K562 (cell line): Measurements from ENCODE around the gene LRRC15. TPM values are rescaled to one million over a fixed set of nuclear protein-coding genes. Genes with fewer than 3 reads are reported as not detected.

ENCODE experiments used
- ATAC-seq: fragments of 200-7000 bp; cut with Tn5 transposase; 3 replicates; pipeline ENCODE4 v1.9.1; 2020; ENCODE audit warnings: moderate library complexity
- BruUV-seq: library from RNA; stranded (reverse); fragments of 400-500 nt; replicated peaks from 2 replicates; lab custom pipeline; 2021; lab: Mats Ljungman, UMichigan
- CTCF ChIA-PET: fragments of 300-600 bp; formaldehyde crosslinking; extraction: SDS; loops from one replicate; lab custom pipeline; 2021; ENCODE audit warnings: low intra/inter-chr PET ratio; lab: Yijun Ruan, JAX
- POLR2A ChIA-PET: fragments of 300-600, 350-650 bp; sonication (Branson Sonifier 250); formaldehyde crosslinking; extraction: SDS; loops from one replicate; lab custom pipeline; 2021; ENCODE audit warnings: antibody characterized with exemption, inconsistent platforms; lab: Yijun Ruan, JAX
- DNase-seq, 4 experiments: peaks; one replicate each; pipeline versions ENCODE4 v3.0.0 to v3.0.0-alpha.2; 2011 to 2018; ENCODE audit warnings: low spot score in 3 of 4, mixed read lengths in 3 of 4; ENCODE audit errors: extremely low read depth in 1 of 4
- FAIRE-seq: peaks from 2 replicates; lab custom pipeline; 2011; peaks lifted over from hg19 to GRCh38; lab: Jason Lieb, UNC
- H2AFZ ChIP-seq: 2 replicates; pipeline ENCODE4 v1.6.0; 2011; ENCODE audit warnings: low read depth, low read length, control low read depth, inconsistent platforms
- H3K27ac ChIP-seq: fragments of 200-600 bp; 3 replicates; pipeline ENCODE4 v1.8.0; 2011; ENCODE audit warnings: low read depth, mild to moderate bottlenecking, control low read depth, inconsistent platforms, low read length, moderate library complexity, mixed read lengths; ENCODE audit errors: extremely low read depth
- H3K27me3 ChIP-seq, 2 experiments: fragments of 300-600 bp in 1 of 2; 2 replicates in 1 of 2; 3 replicates in 1 of 2; pipeline versions ENCODE4 v1.6.0 to v1.8.0; 2011; ENCODE audit warnings: inconsistent platforms in 2 of 2, low read length in 2 of 2, mild to moderate bottlenecking in 1 of 2, mixed read lengths in 1 of 2, moderate library complexity in 1 of 2; ENCODE audit not compliant: control insufficient read depth in 2 of 2, insufficient read depth in 2 of 2
- H3K36me3 ChIP-seq: fragments of 300-600 bp; 3 replicates; pipeline ENCODE4 v1.8.0; 2011; ENCODE audit warnings: mild to moderate bottlenecking, low read length, inconsistent platforms; ENCODE audit not compliant: control insufficient read depth, insufficient read depth
- H3K4me1 ChIP-seq, 2 experiments: fragments of 200-600 bp in 1 of 2; replicated peaks in 1 of 2; 2 replicates in 1 of 2; 3 replicates in 1 of 2; pipeline versions ENCODE4 v1.5.1 to v1.8.0; 2011; ENCODE audit warnings: inconsistent platforms in 2 of 2, low read length in 2 of 2, mild to moderate bottlenecking in 1 of 2, mixed read lengths in 1 of 2, moderate library complexity in 1 of 2; ENCODE audit not compliant: control insufficient read depth in 2 of 2, insufficient read depth in 2 of 2
- H3K4me2 ChIP-seq: 2 replicates; pipeline ENCODE4 v1.6.1; 2011; ENCODE audit warnings: low read length, control low read depth, inconsistent platforms, mixed read lengths; ENCODE audit not compliant: insufficient read depth
- H3K4me3 ChIP-seq: fragments of 200-600 bp; sonication (generic), shearing (Covaris generic); 2 replicates; pipeline ENCODE4 v1.5.1; 2016; ENCODE audit warnings: control low read depth, inconsistent platforms
- H3K79me2 ChIP-seq: fragments of 200-600 bp; 3 replicates; pipeline ENCODE4 v1.8.0; 2011; ENCODE audit warnings: low read length, inconsistent platforms; ENCODE audit not compliant: control insufficient read depth, insufficient read depth
- H3K9ac ChIP-seq, 2 experiments: 2 replicates each; pipeline versions ENCODE4 v1.6.0 to v1.6.1; 2011; ENCODE audit warnings: low read depth in 2 of 2, low read length in 2 of 2, control low read depth in 1 of 2, inconsistent platforms in 1 of 2, mild to moderate bottlenecking in 1 of 2, mixed read lengths in 1 of 2; ENCODE audit not compliant: insufficient read depth in 1 of 2
- H3K9me1 ChIP-seq: one replicate; pipeline ENCODE4 v1.6.0; 2011; ENCODE audit warnings: inconsistent platforms, mild to moderate bottlenecking, low read length, moderate library complexity; ENCODE audit not compliant: control insufficient read depth, insufficient read depth
- H3K9me3 ChIP-seq: replicated peaks from 2 replicates; pipeline ENCODE4 v1.5.1; 2011; ENCODE audit warnings: low read depth, low read length, inconsistent platforms; ENCODE audit not compliant: control insufficient read depth, insufficient read depth
- H4K20me1 ChIP-seq: replicated peaks from 2 replicates; pipeline ENCODE4 v1.6.1; 2011; ENCODE audit warnings: low read length, inconsistent platforms, mixed read lengths; ENCODE audit not compliant: control insufficient read depth, insufficient read depth
- FUS ChIP-seq: fragments of 200-400 bp; formaldehyde crosslinking; optimal IDR thresholded peaks from 2 replicates; pipeline ENCODE3; 2017; ENCODE audit warnings: low read depth, low read length
- HLTF ChIP-seq: fragments of 450-650 bp; IDR thresholded peaks from 2 replicates; pipeline ENCODE4 v1.6.1; 2016
- NCOA4 ChIP-seq: fragments of 450-650 bp; IDR thresholded peaks from 2 replicates; pipeline ENCODE4 v1.6.1; 2018; ENCODE audit warnings: mild to moderate bottlenecking; ENCODE audit not compliant: partially characterized antibody
- NFIX ChIP-seq: fragments of 250-450 bp; sonication (Bioruptor Pico); IDR thresholded peaks from 2 replicates; pipeline ENCODE4 v1.4.0; 2020; ENCODE audit warnings: low read depth, mild to moderate bottlenecking, moderate library complexity
- SRSF7 ChIP-seq: fragments of 200-400 bp; formaldehyde crosslinking; optimal IDR thresholded peaks from 2 replicates; pipeline ENCODE3; 2017; ENCODE audit warnings: mild to moderate bottlenecking, low read depth, low read length
- ZBTB2 ChIP-seq: fragments of 450-650 bp; IDR thresholded peaks from 2 replicates; pipeline ENCODE4 v1.6.1; 2016; ENCODE audit warnings: antibody characterized with exemption
- ZNF165 ChIP-seq: fragments of 250-450 bp; sonication (Bioruptor Pico); IDR thresholded peaks from 2 replicates; pipeline ENCODE4 v1.4.0; 2020; ENCODE audit warnings: borderline replicate concordance
- ZNF174 ChIP-seq: fragments of 250-450 bp; sonication (Bioruptor Pico); IDR thresholded peaks from 2 replicates; pipeline ENCODE4 v1.4.0; 2020; ENCODE audit warnings: mild to moderate bottlenecking
- ZNF239 ChIP-seq: fragments of 250-450 bp; sonication (Bioruptor Pico); IDR thresholded peaks from 2 replicates; pipeline ENCODE4 v1.4.0; 2020; ENCODE audit warnings: mild to moderate bottlenecking
- ZNF695 ChIP-seq: fragments of 450-650 bp; formaldehyde crosslinking; IDR thresholded peaks from 2 replicates; pipeline ENCODE4 v1.4.0; 2020; ENCODE audit warnings: mild to moderate bottlenecking, moderate library complexity
- ZNF778 ChIP-seq: fragments of 450-650 bp; formaldehyde crosslinking; IDR thresholded peaks from 2 replicates; pipeline ENCODE4 v1.4.0; 2020; ENCODE audit warnings: mild to moderate bottlenecking, moderate library complexity
- WGBS: fragments of 100-300 bp; shearing (Covaris generic); methylation state at CpG from one replicate; pipeline ENCODE4 v1.1.6; 2016; ENCODE audit warnings: low coverage, mixed read lengths; ENCODE audit not compliant: insufficient coverage; ENCODE audit errors: missing lambda C conversion rate; 5-methylcytosine and 5-hydroxymethylcytosine counted together
- in situ Hi-C: fragments of 300-500 bp; cut with MboI; formaldehyde crosslinking; loops from 4 replicates; pipeline ENCODE4 v1.15.0; 2018; ENCODE audit warnings: inconsistent platforms, mixed read lengths
- intact Hi-C: fragments of 100-400 bp; cut with micrococcal nuclease; formaldehyde crosslinking; loops from 2 replicates; pipeline ENCODE4 v1.14.2; 2022
- polyA plus RNA-seq, 8 experiments: library from polyadenylated mRNA; depleted of rRNA in 4 of 8; stranded (reverse) in 5 of 8; unstranded in 3 of 8; fragments of >200 nt; fragmentation: Nextera tagmentation in 2 of 8; fragmentation: Illumina TruSeq in 1 of 8; extraction: Ambion mirVana in 2 of 8; extraction: Trizol in 1 of 8; gene quantifications; 2 replicates each; pipeline versions ENCODE4 v1.2.1 to v1.2.3, GENCODE V29; 2011 to 2014; ENCODE audit warnings: inconsistent platforms in 1 of 8, missing spikeins in 1 of 8
- total RNA-seq, 7 experiments: library from RNA; depleted of rRNA in 6 of 7; stranded (reverse); fragments of >200 nt in 6 of 7; fragmentation: Illumina TruSeq in 2 of 7; extraction: Trizol in 2 of 7; gene quantifications; 2 replicates each; pipeline versions ENCODE4 v1.2.1 to v1.2.3, GENCODE V29; 2011 to 2021; ENCODE audit warnings: low replicate concordance in 1 of 7

LRRC15 gene
- total and polyA plus RNA-seq, 9 of the 15 experiments (the other 6 are each of a cell fraction or from before 2014, with no cell fraction given) = not detected

- Histone ChIP-seq H3K36me3 (no peaks in the 10 kb centered on the region), H3K27me3 (peaks cover 46 to 78% of the 10 kb centered on the region in 2 experiments), H3K9me3 (no peaks in the 10 kb centered on the region), H3K79me2 (no peaks in the 10 kb centered on the region), H3K27ac (no peak overlapping the region), H3K4me1 (peaks cover 0 to 5% of the 10 kb centered on the region in 2 experiments; a peak in 2 of 5 replicates), H3K4me2 (no peak overlapping the region), H4K20me1 (no peaks in the 10 kb centered on the region), H2AFZ (no peak overlapping the region), H3K9me1 (no peaks in the 10 kb centered on the region), H3K4me3 (no peak overlapping the region), H3K9ac (no peak overlapping the region)
- TF ChIP-seq ZNF778 (CRISPR knock-in tag) = no peak
- no peak for TF ChIP-seq SRSF7
- no peak for TF ChIP-seq ZBTB2
- TF ChIP-seq NCOA4 = no peak
- no peak for TF ChIP-seq ZNF165
- TF ChIP-seq HLTF = no peak
- no peak for TF ChIP-seq ZNF174 (CRISPR knock-in tag)
- no peak for TF ChIP-seq NFIX
- no peak for TF ChIP-seq FUS
- no peak for TF ChIP-seq ZNF695 (CRISPR knock-in tag)
- no peak for TF ChIP-seq ZNF239 (CRISPR knock-in tag)
- in situ Hi-C loops (no loop called here), intact Hi-C loops (no loop called here)
- no peak for DNase-seq
- CTCF ChIA-PET = interaction anchor here (0.6 kb wide), 1 partner anchor 13 kb away, joined by 3 read pairs; no protein-coding TSS in a partner anchor
- 4% methylated on average over 9 of the region's 12 CpGs for WGBS
- POLR2A ChIA-PET = interaction anchor here (1.3 kb wide), 1 partner anchor 10 kb away, joined by 3 read pairs; no protein-coding TSS in a partner anchor
- no peak for FAIRE-seq
- BruUV-seq = no TSS peak
- ATAC-seq = no peak; the same call in 2 of the 3 replicates
These were observed 15.0 kb upstream of the LRRC15 start for GRCh38 chr3:194384569-194385001.
